Measurements from ENCODE around the gene IRX6.

Gene IRX6

DNA sequence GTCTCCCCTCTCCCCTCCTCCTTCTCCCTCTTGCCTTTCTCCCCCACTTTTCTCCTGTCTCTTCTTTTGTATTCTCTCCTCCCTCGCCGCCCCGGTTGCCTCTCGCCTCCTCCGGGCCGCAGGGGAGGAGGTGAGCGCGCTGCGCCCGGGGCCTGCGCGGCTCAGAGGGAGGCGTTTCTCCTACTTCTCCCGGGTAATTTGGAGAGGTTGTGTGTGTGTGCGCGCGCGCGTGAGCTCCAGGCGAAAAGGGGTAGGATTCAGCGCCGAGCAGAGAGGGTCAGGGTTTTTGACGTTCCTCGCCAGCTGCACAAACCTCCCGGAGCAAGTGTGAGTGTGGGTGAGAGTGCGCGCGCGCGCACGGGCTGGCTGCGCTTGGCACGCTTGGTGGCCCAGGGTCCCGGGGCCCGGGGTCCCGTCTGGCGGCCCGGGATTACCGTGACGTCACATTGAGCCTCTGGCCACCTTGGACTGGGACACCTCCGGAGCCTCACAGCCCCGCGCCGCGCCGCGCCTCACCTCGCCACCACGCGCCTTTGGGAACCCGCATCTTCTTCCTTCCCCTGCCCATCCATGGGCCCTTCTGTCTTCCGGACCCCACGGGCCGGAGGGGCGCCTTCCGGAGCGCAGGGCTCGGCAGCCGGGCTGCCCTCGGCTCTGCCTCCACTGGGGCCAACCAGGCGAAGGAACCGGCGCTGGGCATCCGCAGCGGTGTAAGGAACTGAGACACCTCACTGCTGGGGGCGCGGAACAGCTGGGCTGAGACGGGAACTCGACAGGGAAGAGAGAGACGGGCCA lies 479 bp downstream of the IRX6 start:
- no peak for DNase-seq

DNA sequence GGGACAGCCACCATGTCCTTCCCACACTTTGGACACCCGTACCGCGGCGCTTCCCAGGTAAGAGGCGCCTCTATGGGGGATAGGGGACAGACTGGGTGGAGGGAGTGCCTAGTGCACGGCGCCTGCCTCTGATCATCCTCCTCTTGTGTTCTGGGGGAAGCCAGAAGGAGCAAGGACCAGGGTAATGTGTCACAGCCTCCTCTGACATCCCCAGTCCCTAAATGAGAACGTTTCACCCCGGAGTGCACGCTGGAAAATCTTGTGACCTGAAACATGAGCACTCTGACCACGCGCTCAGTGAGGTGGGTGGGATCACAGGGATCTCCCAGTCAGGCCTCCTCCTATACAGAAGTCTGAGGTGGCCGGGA lies 1.1 kb downstream of the IRX6 start:
- no peak for DNase-seq

DNA sequence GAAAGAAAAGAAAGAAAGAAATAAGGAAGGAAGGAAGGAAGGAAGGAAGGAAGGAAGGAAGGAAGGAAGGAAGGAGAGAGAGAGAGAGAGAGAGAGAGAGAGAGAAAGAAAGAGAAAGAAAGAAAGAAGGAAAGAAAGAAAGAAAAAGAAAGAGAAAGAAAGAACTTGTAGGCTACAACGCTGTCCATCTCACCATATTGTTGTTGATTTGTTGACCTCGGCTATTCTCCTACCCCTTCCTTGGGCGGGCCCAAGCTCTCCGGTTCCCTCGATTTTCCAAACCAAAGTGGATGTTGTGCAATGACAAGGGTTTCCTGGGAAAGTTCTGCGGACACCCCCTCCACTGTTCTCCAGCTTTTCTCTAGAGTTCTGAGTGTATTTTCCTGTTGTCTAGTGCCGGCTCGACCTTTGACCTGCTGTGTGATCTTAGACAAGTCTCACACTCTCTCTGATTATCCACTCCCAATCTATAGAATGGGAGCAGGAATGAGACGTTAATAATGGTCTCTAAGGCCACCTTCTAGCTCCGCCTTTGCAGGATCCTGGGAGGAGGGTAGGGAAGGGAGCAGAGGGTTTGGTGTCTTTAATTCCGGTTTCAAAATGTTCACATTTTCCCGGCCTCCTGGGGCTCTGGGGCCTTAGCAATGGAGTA lies 1.6 kb downstream of the IRX6 start:
- DNase-seq, result no peak

DNA sequence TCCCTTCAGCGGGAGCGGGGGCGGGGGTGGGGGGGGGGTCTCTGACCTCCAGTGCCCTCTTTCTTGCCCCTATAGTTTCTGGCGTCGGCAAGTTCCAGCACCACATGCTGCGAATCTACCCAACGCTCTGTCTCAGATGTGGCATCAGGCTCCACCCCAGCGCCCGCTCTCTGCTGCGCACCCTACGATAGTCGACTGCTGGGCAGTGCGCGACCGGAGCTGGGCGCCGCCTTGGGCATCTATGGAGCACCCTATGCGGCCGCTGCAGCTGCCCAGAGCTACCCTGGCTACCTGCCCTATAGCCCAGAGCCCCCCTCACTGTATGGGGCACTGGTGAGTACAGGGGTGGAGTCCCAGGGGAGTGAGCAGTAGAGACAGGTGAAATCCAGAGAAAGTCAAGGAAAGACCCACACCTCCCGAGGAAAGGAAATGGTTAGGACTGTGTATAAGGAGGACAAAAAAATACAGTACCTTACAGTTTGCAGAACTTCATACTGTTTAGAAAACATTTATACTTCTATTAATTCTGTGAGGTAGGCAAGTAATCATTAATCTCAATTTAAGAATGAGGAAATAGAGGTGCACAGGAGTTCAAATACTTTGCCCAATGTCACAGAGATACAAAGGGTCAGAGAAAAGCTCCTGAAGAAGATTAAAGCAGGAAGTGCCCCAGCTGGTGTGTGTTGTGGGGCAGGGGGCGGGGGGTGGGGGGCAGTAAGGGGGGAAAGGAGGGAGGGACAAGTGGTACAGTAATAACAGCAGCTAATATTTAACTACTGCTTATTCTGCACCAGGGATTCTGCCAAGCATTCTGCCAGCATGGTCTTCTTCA lies 2.5 kb downstream of the IRX6 start:
- DNase-seq, result no peak

DNA sequence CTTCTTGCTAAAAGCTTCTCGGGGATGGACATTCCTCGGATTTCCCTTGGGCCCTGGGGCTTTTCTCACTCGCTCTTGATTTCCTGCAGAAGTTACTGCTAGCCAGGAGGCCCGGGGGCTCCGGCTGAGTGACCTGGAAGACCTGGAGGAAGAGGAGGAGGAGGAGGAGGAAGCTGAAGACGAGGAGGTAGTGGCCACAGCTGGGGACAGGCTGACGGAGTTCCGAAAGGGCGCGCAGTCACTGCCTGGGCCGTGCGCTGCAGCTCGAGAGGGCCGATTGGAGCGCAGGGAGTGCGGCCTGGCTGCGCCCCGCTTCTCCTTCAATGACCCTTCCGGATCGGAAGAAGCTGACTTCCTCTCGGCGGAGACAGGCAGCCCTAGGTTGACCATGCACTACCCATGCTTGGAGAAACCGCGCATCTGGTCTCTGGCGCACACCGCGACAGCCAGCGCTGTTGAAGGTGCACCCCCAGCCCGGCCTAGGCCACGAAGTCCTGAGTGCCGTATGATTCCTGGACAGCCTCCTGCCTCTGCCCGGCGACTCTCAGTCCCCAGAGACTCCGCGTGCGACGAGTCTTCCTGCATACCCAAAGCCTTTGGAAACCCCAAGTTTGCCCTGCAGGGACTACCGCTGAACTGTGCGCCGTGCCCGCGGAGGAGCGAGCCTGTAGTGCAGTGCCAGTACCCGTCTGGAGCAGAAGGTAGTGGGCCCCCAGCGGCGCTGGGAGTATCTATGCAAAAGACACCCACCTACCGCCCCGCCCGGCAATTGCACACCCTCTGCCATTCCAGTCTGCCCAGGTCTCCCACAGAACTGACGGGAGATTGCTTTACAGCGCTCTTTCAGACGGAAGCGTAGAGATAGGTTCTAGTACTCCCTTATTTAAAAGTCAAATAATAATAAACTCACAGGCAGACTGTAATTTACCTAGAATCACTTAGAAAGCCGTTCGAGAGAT lies 4.9 kb downstream of the IRX6 start:
- DNase-seq, result no peak

DNA sequence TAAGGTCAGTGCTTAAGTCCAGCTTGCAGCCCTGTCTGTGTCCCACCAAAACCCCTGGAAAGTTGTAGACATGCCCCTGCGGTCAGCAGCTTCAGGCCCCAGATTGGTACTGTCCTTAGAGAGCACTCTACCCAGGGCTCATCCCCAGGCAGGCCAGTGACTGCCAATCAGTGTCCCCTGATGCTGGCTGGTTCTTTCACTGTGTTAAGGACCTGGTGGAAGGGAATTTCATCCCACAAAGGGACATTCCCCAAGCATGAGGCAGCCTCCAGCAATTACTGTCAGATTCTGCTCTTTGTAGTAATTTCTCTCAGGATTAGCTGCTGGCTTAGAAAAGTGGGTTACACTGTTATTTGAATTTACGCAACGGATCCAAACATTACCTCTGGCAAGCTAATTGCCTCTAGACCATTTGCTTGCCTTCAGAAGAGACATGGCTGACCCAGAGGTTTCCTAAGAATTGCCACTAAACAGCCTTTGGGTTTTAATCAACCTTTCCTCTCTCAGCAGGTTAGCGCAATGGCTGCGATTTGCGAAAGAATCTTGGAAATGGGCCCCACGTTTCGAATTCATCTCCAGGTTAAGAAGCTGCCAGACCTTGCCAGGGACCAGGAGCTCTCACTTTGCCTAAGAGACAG lies 5.9 kb downstream of the IRX6 start:
- no peak for DNase-seq

DNA sequence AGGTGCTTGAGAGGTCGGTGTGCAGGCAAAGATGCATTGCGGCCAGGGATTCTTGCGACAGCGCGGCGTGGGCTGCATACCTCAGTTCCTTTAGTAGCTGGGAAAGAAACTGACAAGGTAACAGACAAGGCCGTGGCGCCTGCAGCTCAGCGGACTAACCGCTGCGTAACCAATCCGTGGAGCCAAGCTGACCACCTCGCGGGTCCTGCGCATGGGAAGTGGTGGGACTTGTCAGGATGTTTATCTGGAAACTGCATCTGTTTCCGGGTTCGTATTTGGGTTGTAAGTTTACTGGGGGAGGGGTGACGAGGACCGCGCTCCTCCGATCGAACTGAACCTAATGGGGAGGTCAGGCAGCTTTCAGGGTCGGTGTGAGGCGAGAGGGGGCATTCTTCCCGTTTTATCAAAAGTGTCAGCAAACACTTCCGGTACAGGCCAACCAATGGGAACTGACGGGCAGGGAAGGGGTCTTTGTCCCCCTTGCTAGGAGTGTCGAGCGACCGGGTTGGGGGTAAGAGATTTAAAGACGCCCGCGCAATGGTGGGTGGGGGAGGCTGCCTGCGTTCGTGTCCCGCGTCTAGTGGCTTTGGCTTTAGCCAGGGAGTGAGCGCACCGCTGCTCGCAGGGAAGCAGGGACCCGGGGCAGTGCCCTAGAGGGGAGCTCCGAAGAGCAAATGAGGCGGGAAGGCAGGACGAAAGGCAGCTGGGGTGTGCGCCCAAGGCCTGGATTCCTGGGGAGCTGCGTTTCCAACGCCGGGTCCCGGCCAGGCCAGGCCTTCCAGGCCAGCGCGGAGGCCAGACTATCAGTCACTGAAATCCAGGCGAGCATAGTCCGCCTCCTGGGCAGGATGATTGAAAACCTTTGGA lies 7.0 kb downstream of the IRX6 start:
- DNase-seq, result no peak

DNA sequence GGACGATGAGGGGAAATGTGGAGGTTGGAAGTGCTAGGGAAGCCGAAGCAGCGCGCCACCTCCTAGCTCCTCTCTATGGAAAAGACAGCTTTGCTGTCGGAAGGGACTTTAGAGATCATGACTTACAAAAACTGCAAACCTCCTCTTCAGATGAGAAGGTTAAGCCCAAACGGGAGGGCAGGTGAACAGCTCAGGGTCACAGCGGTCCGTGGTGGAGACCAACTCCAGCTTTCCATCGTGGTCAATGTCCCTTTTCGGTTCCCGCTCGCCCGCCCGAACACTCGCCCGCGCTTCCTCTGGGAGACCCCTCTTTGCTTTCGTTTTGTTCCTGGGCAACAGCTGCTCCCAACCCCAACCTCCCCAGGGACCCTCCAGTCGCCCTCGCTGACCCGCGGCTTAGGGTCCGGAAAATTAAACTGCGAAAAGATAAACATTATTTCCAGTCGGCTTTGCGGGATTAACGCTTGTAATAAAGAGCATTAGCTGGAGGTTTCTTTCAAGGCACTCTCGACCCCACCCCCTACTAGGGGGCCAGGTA lies 7.7 kb downstream of the IRX6 start:
- no peak for DNase-seq

DNA sequence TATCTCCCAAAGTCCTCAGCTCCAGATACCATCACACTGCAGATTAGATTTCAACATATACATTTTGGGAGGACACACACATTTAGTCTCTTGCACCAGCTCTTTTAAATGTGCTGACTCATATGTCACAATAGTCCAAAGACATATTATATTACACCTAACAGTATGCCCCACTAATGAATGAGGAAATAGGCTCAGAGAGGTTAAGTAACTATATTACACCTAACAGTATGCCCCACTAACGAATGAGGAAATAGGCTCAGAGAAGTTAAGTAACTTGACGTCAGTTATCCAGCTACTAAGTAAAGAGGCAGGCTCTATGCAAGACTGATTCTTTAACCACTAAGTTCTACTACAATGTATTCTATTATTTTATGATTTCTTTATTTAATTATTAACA lies 9.7 kb downstream of the IRX6 start:
- no peak for DNase-seq

DNA sequence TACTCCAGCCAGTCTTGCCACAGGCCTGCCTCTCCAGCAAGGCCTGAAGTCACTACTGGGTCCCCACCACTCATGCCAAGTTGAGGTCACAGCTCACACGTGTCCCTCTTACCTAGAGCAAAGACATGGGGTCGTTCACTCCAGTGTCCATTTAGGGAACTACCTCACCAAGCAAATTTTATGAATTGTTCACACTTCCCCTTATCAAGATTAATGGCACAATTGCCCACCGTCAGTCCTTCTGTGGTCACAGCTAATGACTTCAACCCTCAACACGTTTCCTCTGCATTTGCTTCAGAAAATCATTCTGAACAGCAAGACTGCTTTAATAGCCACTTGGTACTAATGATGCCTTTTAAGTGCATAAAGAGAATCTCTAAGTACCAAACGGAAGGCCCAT lies 14.6 kb downstream of the IRX6 start:
- DNase-seq, result no peak

DNA sequence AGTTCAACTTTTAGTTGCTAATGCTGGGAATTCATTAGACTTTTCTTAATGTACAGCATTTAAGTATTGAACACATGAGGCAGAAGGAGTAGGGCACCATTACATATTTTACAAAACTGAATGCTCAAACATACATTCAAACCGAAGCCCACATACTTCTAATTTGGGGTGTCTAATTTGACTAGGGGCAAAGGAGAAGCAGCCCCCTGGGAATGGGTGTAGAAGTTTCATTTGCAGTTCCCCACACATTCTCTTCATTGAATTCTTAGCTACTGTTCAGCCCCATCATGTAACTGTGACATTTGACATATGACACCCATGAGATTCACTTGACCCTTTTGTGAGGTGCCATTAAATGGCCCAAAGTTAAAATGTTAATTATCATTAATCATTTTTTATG lies 16.4 kb downstream of the IRX6 start:
- DNase-seq, result no peak

DNA sequence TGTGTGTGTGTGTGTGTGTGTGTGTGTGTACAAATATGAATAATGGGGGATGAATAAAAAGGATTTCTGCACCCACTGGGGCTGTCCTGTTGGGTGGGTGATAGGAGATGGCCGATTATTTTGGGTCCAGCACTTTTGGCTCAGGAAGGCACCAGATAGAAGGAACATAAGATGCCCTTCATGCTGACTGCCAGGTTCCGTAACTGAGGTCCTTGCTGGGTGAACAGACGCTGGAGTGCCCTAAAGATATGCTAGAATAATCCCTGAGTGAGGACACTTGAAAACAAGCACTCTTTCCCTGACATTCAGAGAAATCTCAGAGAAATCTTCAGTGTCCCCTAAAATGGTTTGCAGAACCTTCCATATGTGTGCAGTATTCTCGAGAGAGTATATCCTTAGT lies 17.7 kb downstream of the IRX6 start:
- DNase-seq, result no peak

DNA sequence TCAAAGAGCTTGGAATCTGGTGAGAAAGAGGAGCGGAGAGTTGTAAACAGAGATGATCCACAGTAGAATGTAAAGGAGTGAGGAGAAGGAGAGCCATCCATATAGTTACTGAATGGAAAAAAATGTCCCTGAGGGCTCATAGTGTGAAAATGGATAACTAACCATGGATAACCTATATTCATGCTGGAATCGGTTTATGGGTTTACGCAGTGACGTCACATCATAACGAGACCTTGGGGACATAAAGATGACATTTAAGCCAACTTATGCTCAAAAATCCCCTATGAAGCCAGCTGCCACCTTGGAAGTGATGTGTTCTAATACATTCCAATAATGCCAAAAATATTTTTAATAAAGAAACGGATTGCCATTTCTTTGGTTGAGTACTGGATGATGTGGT lies 22.5 kb downstream of the IRX6 start:
- DNase-seq, result no peak

DNA sequence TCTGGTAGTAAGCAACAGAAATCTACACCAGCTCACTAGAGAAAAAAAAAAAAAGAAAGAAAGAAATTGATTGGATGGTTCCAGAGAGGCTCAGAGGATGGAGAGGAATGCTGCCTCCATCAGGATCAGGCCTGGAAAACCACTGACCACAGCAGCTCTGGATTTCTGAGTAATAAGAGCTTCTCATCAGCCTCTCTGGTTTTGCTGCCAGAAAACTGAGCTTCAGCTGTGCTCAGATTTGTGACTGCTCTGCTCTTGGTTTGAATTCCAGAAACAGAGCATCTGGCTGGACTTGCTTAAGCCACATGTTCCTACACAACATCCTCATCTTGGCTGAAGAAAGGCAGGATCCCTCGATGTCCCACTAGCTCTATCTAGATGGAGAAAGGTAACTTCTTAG lies 25.9 kb downstream of the IRX6 start:
- no peak for DNase-seq

DNA sequence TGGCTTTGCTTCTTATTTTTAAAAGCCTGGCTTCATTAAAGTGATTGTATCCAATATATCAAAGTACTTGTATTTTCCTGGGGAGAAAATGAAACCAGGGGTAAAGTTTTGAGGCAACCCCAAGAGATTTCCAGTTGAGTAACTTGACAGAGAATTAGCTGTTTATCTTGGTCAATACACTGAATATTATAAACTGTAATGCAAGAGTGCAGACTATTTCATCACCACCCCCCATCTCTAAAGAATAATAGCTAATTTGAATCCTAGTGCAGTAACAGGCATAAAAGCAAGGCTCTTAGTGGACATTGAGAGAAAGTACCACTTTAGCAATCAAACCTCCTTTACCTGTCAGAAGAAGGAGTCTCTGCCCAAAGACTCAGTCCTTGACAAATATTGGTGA lies 27.0 kb downstream of the IRX6 start:
- DNase-seq, result no peak

DNA sequence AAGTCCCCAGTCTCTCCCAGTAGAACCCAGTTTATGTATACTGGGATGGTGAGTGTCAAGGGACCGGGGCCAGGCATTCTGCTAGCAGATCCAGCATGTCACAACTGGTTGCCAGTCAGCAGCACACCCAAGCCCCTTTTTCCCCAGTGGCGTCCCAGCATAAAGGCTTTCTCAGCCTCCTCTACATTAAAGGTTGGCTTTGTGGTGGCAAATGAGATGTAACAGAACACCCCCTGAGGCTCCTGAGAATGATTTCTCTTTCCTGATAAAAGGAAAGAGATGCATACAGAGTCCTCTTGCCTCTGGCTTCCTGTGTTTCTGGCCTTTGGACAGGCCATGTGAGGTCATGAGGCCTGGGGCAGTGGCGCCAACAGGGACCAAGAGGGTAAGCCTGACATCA lies 27.9 kb downstream of the IRX6 start:
- DNase-seq, result no peak

DNA sequence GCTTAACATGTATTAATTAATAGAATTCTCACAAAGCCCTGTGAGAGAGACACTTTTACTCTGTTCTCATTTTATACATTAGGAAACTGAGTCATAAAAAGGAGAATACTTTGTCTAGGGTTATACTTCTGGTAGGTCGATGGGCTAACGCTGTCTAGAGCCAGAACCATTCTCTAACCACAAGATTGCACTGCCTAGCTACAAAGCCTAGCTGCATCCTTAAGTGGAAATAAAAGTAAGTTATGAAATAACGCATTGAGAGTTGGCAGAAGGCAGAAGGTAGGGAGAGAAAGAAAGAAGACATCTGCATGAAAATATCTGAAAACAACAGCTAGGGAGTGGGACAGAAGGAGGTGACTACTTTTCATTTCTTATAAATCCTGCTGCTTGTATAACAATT lies 33.2 kb downstream of the IRX6 start:
- no peak for DNase-seq

DNA sequence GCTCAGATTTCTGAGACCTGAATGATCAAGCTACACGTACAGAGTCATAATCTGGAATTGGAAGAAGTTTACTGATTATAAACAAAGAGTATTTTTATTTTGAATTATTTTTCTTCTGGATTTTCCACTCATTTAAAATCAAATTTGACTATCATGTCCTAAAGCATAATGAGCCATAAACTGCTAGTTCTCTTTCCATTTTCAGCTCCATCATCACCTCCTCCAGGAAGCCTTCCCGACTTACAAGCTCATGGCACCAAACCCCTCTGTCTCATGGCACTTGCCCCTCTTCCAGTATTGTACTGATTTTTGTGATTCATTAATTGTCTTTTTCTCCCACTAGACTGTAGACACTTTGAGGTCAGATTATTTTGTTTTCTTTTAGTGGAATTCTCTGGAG lies 35.9 kb downstream of the IRX6 start:
- no peak for DNase-seq

DNA sequence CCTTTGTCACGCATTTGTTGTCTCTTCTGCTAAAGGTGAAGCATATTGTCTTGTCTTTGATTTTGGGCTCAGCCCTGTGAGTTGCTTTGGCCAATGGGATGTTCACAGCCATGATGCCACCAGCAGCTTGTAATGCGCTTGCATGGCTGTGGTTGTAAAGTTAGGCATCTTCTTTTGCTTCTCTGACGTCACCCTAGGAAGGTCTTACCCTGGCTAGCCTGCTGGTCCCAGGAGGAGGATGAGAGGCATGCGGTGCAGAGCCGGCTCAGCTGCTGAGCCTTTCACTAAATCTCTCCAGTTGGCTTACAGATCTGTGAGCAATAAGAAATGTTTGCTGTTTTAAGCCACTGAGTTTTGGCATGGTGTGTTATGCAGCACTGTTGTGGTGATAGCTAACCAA lies 40.8 kb downstream of the IRX6 start:
- no peak for DNase-seq

DNA sequence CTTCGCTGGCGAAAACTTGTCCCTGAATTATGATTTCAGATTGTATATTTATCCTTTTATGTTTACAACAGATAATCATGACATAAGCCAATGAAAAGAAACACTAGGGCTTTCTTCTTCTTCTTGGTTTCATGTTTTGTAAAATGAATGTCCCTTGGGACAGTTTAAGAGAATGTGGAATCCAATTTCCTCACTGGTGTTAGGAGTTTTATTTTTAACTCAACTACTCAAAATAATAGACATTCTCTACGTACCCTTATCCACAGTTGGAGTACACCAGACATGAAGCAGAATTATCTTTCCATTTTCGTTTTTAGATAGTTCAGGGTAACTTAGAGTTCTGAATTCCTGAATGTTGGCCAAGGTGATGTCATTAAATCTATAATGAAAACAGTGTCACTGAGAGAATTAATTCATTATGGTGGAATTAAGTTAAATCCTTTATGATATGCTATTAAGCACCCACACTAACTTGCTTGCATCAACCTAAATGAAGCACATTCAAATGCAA lies 43.4 kb downstream of the IRX6 start:
- no peak for DNase-seq

Measured in cortex of kidney (tissue), 1 donor.